Calu3 (cell line): ENCODE data around the gene CPT1B. TPM values are rescaled to one million over a fixed set of nuclear protein-coding genes. Genes with fewer than 3 reads are reported as not detected.

Experiments
- BruUV-seq: library from RNA; stranded (reverse); fragments of 400-500 nt; replicated peaks from 2 replicates; lab custom pipeline; 2021; lab: Mats Ljungman, UMichigan
- CTCF ChIA-PET: fragments of 300-600 bp; sonication (Branson Sonifier 250); formaldehyde crosslinking; loops from one replicate; lab custom pipeline; 2022; ENCODE audit warnings: antibody characterized with exemption; lab: Charles Lee
- DNase-seq: peaks from one replicate; pipeline ENCODE4 v3.0.0; 2022
- H3K27ac Mint-ChIP-seq: one replicate; pipeline ENCODE4 v1.8.0; 2022; ENCODE audit warnings: mixed read lengths; ENCODE audit not compliant: unreplicated experiment
- H3K27me3 Mint-ChIP-seq: one replicate; pipeline ENCODE4 v1.8.0; 2022; ENCODE audit warnings: mixed read lengths; ENCODE audit not compliant: unreplicated experiment
- H3K36me3 Mint-ChIP-seq: one replicate; pipeline ENCODE4 v1.8.0; 2022; ENCODE audit warnings: mild to moderate bottlenecking, moderate library complexity, mixed read lengths; ENCODE audit not compliant: insufficient read depth, unreplicated experiment
- H3K4me1 Mint-ChIP-seq: one replicate; pipeline ENCODE4 v1.8.0; 2022; ENCODE audit warnings: mild to moderate bottlenecking, low read depth, mixed read lengths; ENCODE audit not compliant: unreplicated experiment
- H3K4me3 Mint-ChIP-seq: one replicate; pipeline ENCODE4 v1.8.0; 2022; ENCODE audit warnings: mild to moderate bottlenecking, low read depth, moderate library complexity, mixed read lengths; ENCODE audit not compliant: unreplicated experiment
- H3K9me3 Mint-ChIP-seq: one replicate; pipeline ENCODE4 v1.8.0; 2022; ENCODE audit warnings: low read depth, mixed read lengths; ENCODE audit not compliant: unreplicated experiment
- intact Hi-C: fragments of 100-400 bp; cut with micrococcal nuclease; formaldehyde crosslinking; loops from one replicate; pipeline ENCODE4 v1.10.0; 2022; ENCODE audit not compliant: unreplicated experiment
- total RNA-seq: library from RNA; stranded (reverse); gene quantifications from 2 replicates; pipeline ENCODE4 v1.2.3, GENCODE V29; 2022
- TF ChIP-seq, protein P1 (sequence below): fragments of 200-600 bp; IDR thresholded peaks from one replicate; pipeline ENCODE4 v1.8.0; 2022; ENCODE audit warnings: antibody characterized with exemption; ENCODE audit not compliant: unreplicated experiment

Gene CPT1B
- total RNA-seq, 1 experiment from 2014 or later = 72.6 TPM

DNA sequence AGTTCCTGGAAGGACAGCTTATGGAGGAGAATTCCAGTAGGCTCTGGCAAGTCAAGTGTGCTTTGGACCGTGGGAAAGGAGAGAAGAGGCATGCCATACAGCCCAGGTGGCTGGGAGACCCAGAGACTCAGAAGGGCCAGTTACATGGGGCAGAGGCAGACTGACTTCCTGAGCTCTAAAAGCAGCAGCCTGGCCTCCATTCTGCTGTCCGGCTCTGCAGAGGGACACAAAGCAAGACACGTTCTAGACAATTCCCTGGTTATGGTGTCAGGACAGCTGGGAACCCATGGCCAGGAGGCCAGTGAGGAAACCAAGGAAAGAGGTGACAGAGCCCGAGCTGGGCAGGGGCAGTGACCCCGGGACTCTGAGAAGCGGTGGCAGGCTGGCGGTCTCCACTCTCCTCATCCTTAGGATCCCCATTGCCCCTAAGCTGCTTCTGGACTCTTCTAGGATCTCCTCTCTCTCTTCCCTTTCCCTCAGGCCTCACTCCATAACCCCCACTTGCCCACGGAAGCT is 2.7 kb downstream of the CPT1B start:
- Mint-ChIP-seq H3K4me1 (no peaks in the 10 kb centered on the region), H3K27ac (no peak overlapping the region), H3K4me3 (no peak overlapping the region), H3K9me3 (no peaks in the 10 kb centered on the region), H3K36me3 (peaks cover 72% of the 10 kb centered on the region), H3K27me3 (no peaks in the 10 kb centered on the region)
- CTCF ChIA-PET = no interaction called here
- intact Hi-C loops = no loop called here
- no TSS peak for BruUV-seq
- TF ChIP-seq, protein P1, sequence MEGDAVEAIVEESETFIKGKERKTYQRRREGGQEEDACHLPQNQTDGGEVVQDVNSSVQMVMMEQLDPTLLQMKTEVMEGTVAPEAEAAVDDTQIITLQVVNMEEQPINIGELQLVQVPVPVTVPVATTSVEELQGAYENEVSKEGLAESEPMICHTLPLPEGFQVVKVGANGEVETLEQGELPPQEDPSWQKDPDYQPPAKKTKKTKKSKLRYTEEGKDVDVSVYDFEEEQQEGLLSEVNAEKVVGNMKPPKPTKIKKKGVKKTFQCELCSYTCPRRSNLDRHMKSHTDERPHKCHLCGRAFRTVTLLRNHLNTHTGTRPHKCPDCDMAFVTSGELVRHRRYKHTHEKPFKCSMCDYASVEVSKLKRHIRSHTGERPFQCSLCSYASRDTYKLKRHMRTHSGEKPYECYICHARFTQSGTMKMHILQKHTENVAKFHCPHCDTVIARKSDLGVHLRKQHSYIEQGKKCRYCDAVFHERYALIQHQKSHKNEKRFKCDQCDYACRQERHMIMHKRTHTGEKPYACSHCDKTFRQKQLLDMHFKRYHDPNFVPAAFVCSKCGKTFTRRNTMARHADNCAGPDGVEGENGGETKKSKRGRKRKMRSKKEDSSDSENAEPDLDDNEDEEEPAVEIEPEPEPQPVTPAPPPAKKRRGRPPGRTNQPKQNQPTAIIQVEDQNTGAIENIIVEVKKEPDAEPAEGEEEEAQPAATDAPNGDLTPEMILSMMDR = no peak
- DNase-seq = no peak

DNA sequence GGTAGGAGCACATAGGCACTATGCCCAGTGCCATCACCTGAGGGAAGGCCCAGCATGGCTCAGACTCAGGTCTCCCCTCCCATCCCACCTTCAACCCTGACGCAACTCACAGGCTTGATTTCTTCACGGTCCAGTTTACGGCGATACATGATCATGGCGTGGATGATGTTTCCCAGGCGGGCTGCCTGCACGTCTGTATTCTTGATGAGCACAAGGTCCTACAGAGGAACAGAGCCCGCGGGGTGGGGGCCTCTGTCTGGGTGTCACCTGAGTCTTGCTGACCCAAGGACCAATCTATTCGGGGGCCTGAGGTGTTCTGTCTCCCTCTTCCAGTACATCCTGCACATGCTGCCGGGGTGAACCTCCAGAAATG is 3.9 kb downstream of the CPT1B start:
- TF ChIP-seq, protein P1 = no peak
- no peaks in the 10 kb centered on the region for H3K9me3 Mint-ChIP-seq
- H3K36me3 Mint-ChIP-seq = peaks cover 67% of the 10 kb centered on the region
- no TSS peak for BruUV-seq
- H3K27ac Mint-ChIP-seq = no peak overlapping the region
- intact Hi-C loops = no loop called here
- H3K4me3 Mint-ChIP-seq = no peak overlapping the region
- DNase-seq = no peak
- H3K4me1 Mint-ChIP-seq = no peaks in the 10 kb centered on the region
- H3K27me3 Mint-ChIP-seq = no peaks in the 10 kb centered on the region
- CTCF ChIA-PET = no interaction called here

DNA sequence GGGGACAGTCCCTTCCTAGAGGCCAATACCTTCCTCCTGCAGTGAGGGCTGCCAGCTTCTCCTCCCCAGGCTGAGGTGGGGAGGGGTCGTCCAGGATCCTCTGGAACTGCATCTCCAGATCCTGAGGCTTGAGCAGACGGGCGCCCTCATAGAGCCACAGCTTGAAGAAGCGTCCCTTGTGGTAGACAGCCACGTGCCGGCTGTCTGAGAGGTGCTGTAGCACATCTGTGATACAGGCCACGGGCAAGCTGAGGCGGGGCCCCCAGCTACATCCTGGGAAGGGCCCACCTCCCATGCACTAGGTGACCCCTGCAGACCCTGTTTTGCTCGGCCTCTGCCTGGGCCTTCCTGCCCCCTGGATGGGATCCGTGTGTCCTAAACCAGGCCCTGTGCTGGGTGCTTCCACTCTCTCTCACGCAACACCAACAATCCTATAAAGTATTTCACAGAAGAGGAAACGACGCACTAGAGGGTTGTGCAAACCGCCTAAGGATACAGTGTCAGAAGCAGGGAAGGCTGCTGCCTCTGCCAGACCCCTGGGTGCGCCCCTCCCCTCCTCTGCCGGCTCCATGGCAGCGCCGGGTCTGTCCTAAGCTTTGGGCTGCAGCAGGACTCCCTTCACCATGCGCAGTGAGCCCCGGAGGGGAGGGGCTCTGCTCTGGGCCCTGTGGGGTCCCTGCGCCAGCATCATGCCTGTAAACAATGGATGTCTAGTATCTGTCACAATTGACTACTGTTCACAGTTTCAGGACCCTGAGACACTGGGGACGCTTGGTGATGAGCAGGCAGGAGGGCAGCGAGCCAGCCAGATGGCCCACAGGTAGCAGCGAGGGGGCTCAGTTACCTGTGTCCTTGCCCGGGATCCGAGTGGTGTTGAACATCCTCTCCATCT is 4.5 kb downstream of the CPT1B start:
- DNase-seq = no peak
- Mint-ChIP-seq H3K27me3 (no peaks in the 10 kb centered on the region), H3K27ac (no peak overlapping the region), H3K4me3 (no peak overlapping the region), H3K9me3 (no peaks in the 10 kb centered on the region), H3K36me3 (peaks cover 65% of the 10 kb centered on the region), H3K4me1 (no peaks in the 10 kb centered on the region)
- intact Hi-C loops = no loop called here
- TF ChIP-seq, protein P1 = no peak
- BruUV-seq = no TSS peak
- CTCF ChIA-PET = no interaction called here

DNA sequence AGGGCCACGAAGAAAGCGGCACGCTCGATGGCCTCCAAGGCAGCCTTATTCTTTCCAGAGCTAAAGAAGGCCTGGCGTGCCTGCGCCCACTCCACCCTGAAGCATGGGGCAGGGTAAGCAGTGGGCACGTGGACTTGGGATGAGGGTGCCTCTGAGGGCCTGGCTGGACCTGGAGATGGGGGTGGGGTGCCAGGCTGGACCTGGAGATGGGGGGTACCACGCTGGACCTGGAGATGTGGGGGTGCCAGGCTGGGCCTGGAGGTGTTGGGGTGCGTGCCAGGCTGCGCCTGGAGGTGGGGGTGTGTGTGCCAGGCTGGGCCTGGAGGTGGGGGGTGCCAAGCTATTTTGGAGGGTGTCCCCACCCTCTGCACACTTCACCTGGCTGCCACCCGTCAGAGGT is 5.3 kb downstream of the CPT1B start:
- H3K4me3 Mint-ChIP-seq = no peak overlapping the region
- H3K9me3 Mint-ChIP-seq = no peaks in the 10 kb centered on the region
- no peak for DNase-seq
- TF ChIP-seq, protein P1 = no peak
- no peaks in the 10 kb centered on the region for H3K4me1 Mint-ChIP-seq
- no TSS peak for BruUV-seq
- H3K27ac Mint-ChIP-seq = no peak overlapping the region
- CTCF ChIA-PET = interaction anchor here (0.5 kb wide), 1 partner anchor 406 kb away, joined by 3 read pairs; no protein-coding TSS in a partner anchor
- intact Hi-C loops = no loop called here
- H3K36me3 Mint-ChIP-seq = peaks cover 69% of the 10 kb centered on the region
- H3K27me3 Mint-ChIP-seq = no peaks in the 10 kb centered on the region
